GM21576 (cell line): ENCODE data around the gene SNAP29.
"Not testable (repeated sequence)": the region's sequence is repeated elsewhere in the genome, so short reads cannot be mapped to it uniquely, and the experiment has no call there.

Source experiments
- ATAC-seq: cut with Tn5 transposase; IDR thresholded peaks from one replicate; pipeline ENCODE4 v1.9.1; 2021; ENCODE audit warnings: mild to moderate bottlenecking, moderate library complexity; ENCODE audit not compliant: unreplicated experiment

SNAP29 gene

GRCh38 chr22:20897737-20898136, 38.9 kb downstream of the SNAP29 start:
- not testable (repeated sequence) for ATAC-seq

DNA sequence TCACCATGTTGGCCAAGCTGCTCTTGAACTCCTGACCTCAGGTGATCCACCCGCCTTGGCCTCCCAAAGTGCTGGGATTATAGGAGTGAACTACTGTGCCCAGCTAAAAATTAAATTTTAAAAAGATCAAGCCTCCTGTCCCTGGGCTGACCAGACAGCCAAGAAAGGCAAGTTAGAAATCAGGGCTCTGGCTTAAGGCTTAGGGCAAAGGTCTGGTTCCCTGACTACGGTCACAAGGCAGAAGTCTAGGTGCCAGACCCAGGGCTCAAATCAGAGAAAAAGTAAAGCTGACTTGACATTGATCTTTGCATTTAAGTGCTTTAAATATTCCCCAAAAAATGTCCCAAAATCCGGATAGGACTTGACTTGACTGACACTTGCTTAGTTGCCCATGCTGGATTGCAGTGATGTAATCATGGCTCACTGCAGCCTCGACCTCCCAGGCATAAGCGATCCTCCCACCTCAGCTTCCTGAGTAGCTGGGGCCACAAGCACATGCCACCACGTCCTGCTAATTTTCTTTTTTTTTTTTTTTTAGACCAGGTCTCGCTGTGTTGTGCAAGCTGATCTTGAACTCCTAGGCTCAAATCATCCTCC, 41.1 kb downstream of the SNAP29 start:
- no peak for ATAC-seq

DNA sequence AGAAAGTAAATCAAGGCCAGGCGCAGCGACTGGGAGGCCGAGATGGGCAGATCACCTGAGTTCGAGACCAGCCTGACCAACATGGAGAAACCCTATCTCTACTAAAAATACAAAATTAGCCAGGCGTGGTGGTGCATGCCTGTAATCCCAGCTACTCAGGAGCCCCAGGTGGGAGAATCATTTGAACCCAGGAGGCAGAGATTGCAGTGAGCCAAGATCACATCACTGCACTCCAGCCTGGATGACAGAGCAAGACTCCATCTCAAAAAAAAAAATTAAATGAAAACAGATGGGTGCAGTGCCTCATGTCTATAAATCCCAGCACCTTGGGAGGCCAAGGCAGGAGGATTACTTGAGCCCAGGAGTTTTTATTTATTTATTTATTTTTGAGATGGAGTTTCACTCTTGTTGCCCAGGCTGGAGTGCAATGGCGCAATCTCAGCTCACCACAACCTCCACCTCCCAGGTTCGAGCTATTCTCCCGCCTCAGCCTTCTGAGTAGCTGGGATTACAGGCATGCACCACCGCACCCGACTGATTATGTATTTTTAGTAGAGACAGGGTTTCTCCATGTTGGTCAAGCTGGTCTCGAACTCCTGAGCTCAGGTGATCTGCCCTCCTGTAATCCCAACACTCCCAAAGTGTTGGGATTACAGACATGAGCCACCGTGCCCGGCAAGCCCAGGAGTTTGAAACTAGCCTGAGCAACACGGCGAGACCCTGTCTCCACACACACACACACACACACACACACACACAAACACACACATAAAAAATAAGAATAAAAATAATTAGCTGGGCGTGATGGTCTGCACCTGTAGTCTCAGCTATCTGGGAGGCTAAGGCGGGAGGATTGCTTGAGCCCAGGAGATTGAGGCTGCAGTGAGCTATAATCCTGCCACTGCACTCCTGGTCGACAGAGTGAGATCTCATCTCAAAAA, 42.6 kb downstream of the SNAP29 start:
- not testable (repeated sequence) for ATAC-seq

- ATAC-seq: no peak
Measured at GRCh38 chr22:20903093-20903492, 44.3 kb downstream of the SNAP29 start.

DNA sequence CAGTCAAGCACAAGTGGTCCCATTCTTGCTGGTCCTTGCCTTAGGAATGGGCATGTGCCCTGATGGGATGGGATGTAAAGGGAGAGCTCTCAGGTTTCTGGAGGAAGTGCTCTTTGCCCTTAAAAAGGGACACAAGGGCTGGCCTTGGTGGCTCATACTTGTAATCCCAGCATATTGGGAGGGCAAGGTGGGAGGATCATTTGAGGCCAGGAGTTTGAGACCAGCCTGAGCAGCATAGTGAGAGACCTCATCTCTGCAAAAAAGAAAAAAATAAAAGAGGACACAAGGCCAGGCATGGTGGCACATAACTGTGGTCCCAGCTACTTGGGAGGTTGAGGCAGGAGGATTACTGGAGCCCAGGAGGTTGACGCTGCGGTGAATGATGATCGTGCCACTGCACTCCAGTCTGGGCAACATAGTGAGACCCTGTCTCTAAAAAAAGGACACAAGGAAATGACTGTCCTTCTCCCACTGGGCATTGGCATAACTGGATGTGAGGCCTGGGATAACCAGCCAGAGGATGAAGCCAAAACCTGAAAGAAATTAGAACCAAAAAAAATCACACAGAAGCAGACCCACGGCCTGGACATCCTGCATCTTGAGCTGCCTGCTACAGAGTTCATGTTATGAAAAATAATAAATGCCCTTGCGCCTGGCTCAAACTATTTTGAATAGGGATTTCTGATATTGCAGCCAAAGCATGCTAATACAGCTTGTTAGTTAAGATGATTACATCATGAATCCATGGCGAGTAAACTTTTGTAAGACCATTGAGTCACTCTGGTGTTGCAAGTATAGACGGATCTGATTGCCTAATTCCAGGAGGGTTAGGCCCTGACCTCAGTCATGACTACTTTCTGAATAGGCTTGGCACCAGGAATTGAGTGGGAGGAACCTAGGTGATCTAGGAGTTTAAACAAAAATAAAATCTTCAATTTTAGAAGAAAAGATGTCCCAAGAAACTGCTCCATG, 45.5 kb downstream of the SNAP29 start:
- no peak for ATAC-seq

- no peak for ATAC-seq
Measured at GRCh38 chr22:20904980-20905355, 46.2 kb downstream of the SNAP29 start.

- no peak for ATAC-seq
Measured at GRCh38 chr22:20905415-20906386, 46.9 kb downstream of the SNAP29 start.

DNA sequence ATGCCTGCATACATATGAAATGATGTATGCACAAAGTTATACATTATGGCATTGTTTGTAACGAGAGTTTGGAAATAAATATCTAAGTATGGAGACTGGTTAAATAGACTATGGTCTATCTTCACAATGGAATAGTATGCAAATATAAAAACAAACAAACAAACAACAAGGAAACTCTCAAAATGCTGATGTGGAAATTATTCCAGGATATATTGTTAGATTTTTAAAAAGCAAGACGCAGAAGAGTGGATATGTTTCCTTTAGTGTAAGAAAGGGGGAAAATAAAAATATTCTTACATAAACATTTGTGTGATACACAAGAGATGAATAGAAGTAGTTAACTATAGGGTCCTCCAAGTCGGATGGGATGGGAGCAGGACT, 47.6 kb downstream of the SNAP29 start:
- ATAC-seq: no peak

- ATAC-seq: not testable (repeated sequence)
Measured at GRCh38 chr22:20908717-20909116, 49.9 kb downstream of the SNAP29 start.

DNA sequence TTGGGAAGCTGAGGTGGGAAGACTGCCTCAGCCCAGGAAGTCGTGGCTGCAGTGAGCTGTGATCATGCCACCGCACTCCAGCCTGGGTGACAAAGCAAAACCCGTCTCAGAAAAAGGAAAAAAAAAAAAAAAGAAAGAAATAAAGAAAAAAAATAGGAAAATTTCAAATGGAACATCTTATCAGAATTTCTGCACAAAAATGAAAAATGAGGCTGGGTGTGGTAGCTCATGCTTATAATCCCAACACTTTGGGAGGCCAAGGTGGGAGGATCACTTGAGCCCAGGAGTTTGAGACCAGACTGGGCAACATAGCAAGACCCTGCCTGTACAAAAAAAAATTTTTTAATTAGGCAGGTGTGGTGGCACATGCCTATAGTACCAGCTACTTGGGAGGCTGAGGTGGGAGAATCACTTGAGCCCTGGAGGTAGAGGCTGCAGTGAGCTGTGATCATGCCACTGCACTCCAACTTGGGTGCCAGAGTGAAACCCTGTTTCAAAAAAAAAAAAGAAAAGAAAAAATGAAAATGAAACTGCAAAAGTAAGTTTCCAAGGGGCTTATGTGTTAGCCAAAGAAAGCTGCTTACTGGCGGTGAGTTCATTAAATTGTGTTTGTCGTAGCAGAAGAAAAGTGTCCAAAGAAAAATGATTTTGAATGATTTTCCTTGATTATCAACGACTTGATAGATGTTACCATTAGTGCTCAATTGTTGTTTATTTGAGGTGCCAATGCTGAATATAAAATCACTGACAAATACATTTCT, 50.9 kb downstream of the SNAP29 start:
- ATAC-seq: no peak

DNA sequence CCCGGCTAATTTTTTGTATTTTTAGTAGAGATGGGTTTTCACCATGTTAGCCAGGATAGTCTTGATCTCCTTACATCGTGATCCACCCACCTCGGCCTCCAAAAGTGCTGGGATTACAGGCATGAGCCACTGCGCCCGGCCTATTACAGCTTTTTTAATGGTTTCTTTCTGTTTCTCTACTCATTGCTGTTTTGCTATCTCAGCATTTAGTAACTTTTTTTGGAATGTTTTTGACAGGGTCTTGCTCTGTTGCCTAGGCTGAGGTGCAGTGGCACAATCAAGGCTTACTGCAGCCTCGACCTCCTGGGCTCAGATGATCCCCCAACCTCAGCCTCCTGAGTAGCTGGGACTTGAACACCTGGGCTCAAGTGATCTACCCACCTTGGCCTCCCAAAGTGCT, 53.7 kb downstream of the SNAP29 start:
- no peak for ATAC-seq

- peak; percentile 92 for ATAC-seq
Measured at GRCh38 chr22:20916916-20917810, 58.4 kb downstream of the SNAP29 start, which contains the start of gene CRKL. Gene CRKL, plus strand, starts transcription at chr22:20917407. Its CDS starts 528 bp downstream, at chr22:20917935.

GRCh38 chr22:20918663-20919218, 59.9 kb downstream of the SNAP29 start:
- no peak for ATAC-seq

GRCh38 chr22:20919718-20920117, 60.9 kb downstream of the SNAP29 start:
- no peak for ATAC-seq

DNA sequence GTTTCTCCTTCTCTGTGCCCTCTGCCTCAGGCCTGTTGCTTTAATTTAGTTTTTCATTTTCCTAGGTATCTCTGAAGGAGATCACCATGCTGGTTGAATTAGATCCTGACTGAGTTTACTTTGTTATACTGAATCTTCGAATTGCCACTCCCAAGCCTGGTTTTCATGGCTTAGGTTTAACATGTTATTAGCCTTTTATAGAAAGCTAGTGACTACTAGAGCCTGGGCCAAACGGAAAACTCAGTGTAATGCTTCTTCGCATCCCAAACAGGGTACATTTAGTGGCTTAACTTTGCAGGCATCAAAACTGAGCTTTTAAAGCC, 62.0 kb downstream of the SNAP29 start:
- ATAC-seq: no peak

- ATAC-seq: no peak
Measured at GRCh38 chr22:20922141-20922751, 63.4 kb downstream of the SNAP29 start.

- ATAC-seq: no peak
Measured at GRCh38 chr22:20926243-20926642, 67.4 kb downstream of the SNAP29 start.
